GM12892 (cell line): ENCODE data around the gene WWOX.

ENCODE experiments used
- POLR2A ChIP-seq: IDR thresholded peaks from 2 replicates; pipeline ENCODE4 v1.6.1; 2011; ENCODE audit warnings: low read depth, low read length, control low read depth
- POLR2AphosphoS5 ChIP-seq: IDR thresholded peaks from 2 replicates; pipeline ENCODE4 v1.6.1; 2011; ENCODE audit warnings: low read depth, low read length, control low read depth
- TAF1 ChIP-seq: IDR thresholded peaks from 2 replicates; pipeline ENCODE4 v1.6.1; 2011; ENCODE audit warnings: low read depth, mild to moderate bottlenecking, control low read depth, low read length, borderline replicate concordance

GRCh38 chr16:78180349-78180748, 80.9 kb downstream of the WWOX start:
- TF ChIP-seq POLR2AphosphoS5 = no peak
- no peak for TF ChIP-seq POLR2A
- TF ChIP-seq TAF1 = no peak
